ENCODE measurements around the gene TTC13. TPM values are rescaled to one million over a fixed set of nuclear protein-coding genes. Genes with fewer than 3 reads are reported as not detected.

TTC13 gene
- total RNA-seq, 2 experiments from 2014 or later, result 24.9 to 25.0 TPM

- no peak for ATAC-seq (ENCODE audit: poor library complexity)
- Mint-ChIP-seq H3K9me3 (no peaks in the 10 kb centered on the region), H3K4me3 (no peak overlapping the region), H3K4me1 (ENCODE audit: low read depth) (peaks cover 10% of the 10 kb centered on the region), H3K27ac (no peak overlapping the region), H3K27me3 (no peaks in the 10 kb centered on the region), H3K36me3 (ENCODE audit: low read depth) (peaks cover 9% of the 10 kb centered on the region)
- H3K4me1 ChIP-seq (ENCODE audit: insufficient read depth, low read length), result peaks cover under 1% of the 10 kb centered on the region
- no peaks in the 10 kb centered on the region for H3K9me3 ChIP-seq (ENCODE audit: control insufficient read depth in 1 of 2, insufficient read depth in 1 of 2, low read length in 2 of 2)
- CTCF ChIA-PET, result no interaction called here
- H3K36me3 ChIP-seq (ENCODE audit: insufficient read depth, low read length), result no peaks in the 10 kb centered on the region
- TF ChIP-seq CTCF (IDR thresholded peaks at IDR 0.05), result no peak
- DNase-seq, result no peak
- POLR2A ChIA-PET, result no interaction called here
- H3K27me3 ChIP-seq (ENCODE audit: control insufficient read depth in 1 of 2, insufficient read depth in 2 of 2, low read length in 2 of 2), result no peaks in the 10 kb centered on the region
- intact Hi-C loops (cut with DNase I, micrococcal nuclease), result no loop called here
- no peak overlapping the region for H3K4me3 ChIP-seq (ENCODE audit: low read length)
- no peak overlapping the region for H3K27ac ChIP-seq (ENCODE audit: low read depth in 1 of 2, low read length in 2 of 2)
Observed at GRCh38 chr1:230858236-230858820, 120.3 kb downstream of the TTC13 start.

GRCh38 chr1:230857822-230858221 is 120.8 kb downstream of the TTC13 start:
- Mint-ChIP-seq H3K4me3 (no peak overlapping the region), H3K4me1 (ENCODE audit: low read depth) (peaks cover 6% of the 10 kb centered on the region)
- CTCF ChIA-PET, result no interaction called here

GRCh38 chr1:230857077-230857476 is 121.6 kb downstream of the TTC13 start:
- intact Hi-C loops (cut with DNase I, micrococcal nuclease), result no loop called here
- H3K27ac Mint-ChIP-seq, result no peak overlapping the region
- ATAC-seq (ENCODE audit: poor library complexity), result no peak

More at GRCh38 chr1:230857822-230858221, 120.8 kb downstream of the TTC13 start:
- intact Hi-C loops (cut with DNase I, micrococcal nuclease), result no loop called here
- Histone ChIP-seq H3K27ac (ENCODE audit: low read depth in 1 of 2, low read length in 2 of 2) (no peak overlapping the region), H3K9me3 (ENCODE audit: control insufficient read depth in 1 of 2, insufficient read depth in 1 of 2, low read length in 2 of 2) (no peaks in the 10 kb centered on the region), H3K36me3 (ENCODE audit: insufficient read depth, low read length) (no peaks in the 10 kb centered on the region), H3K4me3 (ENCODE audit: low read length) (no peak overlapping the region), H3K4me1 (ENCODE audit: insufficient read depth, low read length) (no peaks in the 10 kb centered on the region), H3K27me3 (ENCODE audit: control insufficient read depth in 1 of 2, insufficient read depth in 2 of 2, low read length in 2 of 2) (no peaks in the 10 kb centered on the region)
- H3K27ac Mint-ChIP-seq, result no peak overlapping the region
- no peaks in the 10 kb centered on the region for H3K9me3 Mint-ChIP-seq
- POLR2A ChIA-PET, result no interaction called here
- ATAC-seq (ENCODE audit: poor library complexity), result no peak
- TF ChIP-seq CTCF (IDR thresholded peaks at IDR 0.05), result no peak
- no peak for DNase-seq
- peaks cover 10% of the 10 kb centered on the region for H3K36me3 Mint-ChIP-seq (ENCODE audit: low read depth)
- H3K27me3 Mint-ChIP-seq, result no peaks in the 10 kb centered on the region

More at GRCh38 chr1:230857077-230857476, 121.6 kb downstream of the TTC13 start:
- DNase-seq, result no peak
- H3K36me3 ChIP-seq (ENCODE audit: insufficient read depth, low read length), result no peaks in the 10 kb centered on the region
- no peaks in the 10 kb centered on the region for H3K27me3 ChIP-seq (ENCODE audit: control insufficient read depth in 1 of 2, insufficient read depth in 2 of 2, low read length in 2 of 2)
- no peaks in the 10 kb centered on the region for H3K27me3 Mint-ChIP-seq
- H3K4me3 Mint-ChIP-seq, result no peak overlapping the region
- TF ChIP-seq CTCF (IDR thresholded peaks at IDR 0.05), result no peak
- no peaks in the 10 kb centered on the region for H3K9me3 ChIP-seq (ENCODE audit: control insufficient read depth in 1 of 2, insufficient read depth in 1 of 2, low read length in 2 of 2)
- H3K36me3 Mint-ChIP-seq (ENCODE audit: low read depth), result peaks cover 11% of the 10 kb centered on the region
- H3K4me3 ChIP-seq (ENCODE audit: low read length), result no peak overlapping the region
- H3K27ac ChIP-seq (ENCODE audit: low read depth in 1 of 2, low read length in 2 of 2), result no peak overlapping the region
- CTCF ChIA-PET, result no interaction called here
- POLR2A ChIA-PET, result no interaction called here
- H3K9me3 Mint-ChIP-seq, result no peaks in the 10 kb centered on the region
- no peaks in the 10 kb centered on the region for H3K4me1 Mint-ChIP-seq (ENCODE audit: low read depth)
- no peaks in the 10 kb centered on the region for H3K4me1 ChIP-seq (ENCODE audit: insufficient read depth, low read length)

Other genes with a start within 250 kb of the TTC13 start
- not detected for gene CAPN9, start 231.5 kb downstream of the TTC13 start, total RNA-seq
- gene C1orf198, start 110.3 kb downstream of the TTC13 start, total RNA-seq, result 1 to 10 TPM; 2.2 TPM
- gene ARV1, start 233 bp upstream of the TTC13 start, total RNA-seq, result 1 to 10 TPM; 1.5 to 1.8 TPM
- 1 to 10 TPM; 3.3 to 4.0 TPM for gene FAM89A, start 61.4 kb upstream of the TTC13 start, total RNA-seq
- gene TRIM67, start 183.2 kb upstream of the TTC13 start, total RNA-seq, result not detected